Aorta (tissue), 5 donors: Measurements from ENCODE around the gene MEAK7. TPM values are rescaled to one million over a fixed set of nuclear protein-coding genes. Genes with fewer than 3 reads are reported as not detected.
A peak's percentile ranks its signal among the peaks of the same experiment; 100 is the strongest.

ENCODE experiments used
- ATAC-seq: fragments of 200-7000 bp; cut with Tn5 transposase; one replicate; pipeline ENCODE4 v1.9.1; 2022; ENCODE audit warnings: moderate library complexity; ENCODE audit not compliant: low FRiP score
- DNase-seq, 2 donors: peaks; one replicate each; pipeline ENCODE4 v3.0.0-alpha.2; 2020
- H3K27ac ChIP-seq, 2 donors: one replicate each; pipeline ENCODE4 v1.5.1; 2013; ENCODE audit warnings: low read length in 2 of 2, mild to moderate bottlenecking in 2 of 2, moderate library complexity in 2 of 2, control low read depth in 1 of 2, inconsistent platforms in 1 of 2, low read depth in 1 of 2
- H3K27me3 ChIP-seq, 2 donors: one replicate each; pipeline ENCODE4 v1.6.1; 2013; ENCODE audit warnings: control low read depth in 1 of 2, low read length in 1 of 2, mild to moderate bottlenecking in 1 of 2, moderate library complexity in 1 of 2; ENCODE audit not compliant: insufficient read depth in 2 of 2, control insufficient read depth in 1 of 2
- H3K36me3 ChIP-seq, 2 donors: one replicate each; pipeline ENCODE4 v1.6.1; 2013; ENCODE audit warnings: control low read depth in 1 of 2, low read length in 1 of 2, mild to moderate bottlenecking in 1 of 2; ENCODE audit not compliant: insufficient read depth in 2 of 2, control insufficient read depth in 1 of 2
- H3K4me1 ChIP-seq, 2 donors: one replicate each; pipeline ENCODE4 v1.6.1; 2013; ENCODE audit warnings: low read length in 2 of 2, control low read depth in 1 of 2, mild to moderate bottlenecking in 1 of 2, moderate library complexity in 1 of 2; ENCODE audit not compliant: insufficient read depth in 2 of 2, control insufficient read depth in 1 of 2
- H3K4me3 ChIP-seq, 2 donors: one replicate each; pipeline ENCODE4 v1.5.1; 2013; ENCODE audit warnings: low read length in 2 of 2, control low read depth in 1 of 2, mild to moderate bottlenecking in 1 of 2
- H3K9me3 ChIP-seq: one replicate; pipeline ENCODE4 v1.6.1; 2013; ENCODE audit warnings: mild to moderate bottlenecking, low read length; ENCODE audit not compliant: control insufficient read depth
- WGBS, 2 donors: extraction: QIAGEN DNeasy Blood & Tissue Kit; methylation state at CpG; one replicate each; pipeline ENCODE4 v1.1.7; 2013; 5-methylcytosine and 5-hydroxymethylcytosine counted together
- intact Hi-C, 2 donors: fragments of 100-400 bp; cut with DNase I; formaldehyde crosslinking; loops; one replicate each; pipeline versions ENCODE4 v1.14.2 to v1.15.0; 2022
- polyA plus RNA-seq, 2 donors: library from polyadenylated mRNA; stranded (reverse); fragments of 200-250 nt; gene quantifications; one replicate each; pipeline ENCODE4 v1.2.3, GENCODE V29; 2013
- total RNA-seq, 2 donors: library from RNA; stranded (reverse); fragmentation: NEBNext Ultra II Directional; extraction: Animal tissue kit (Norgen Biotek cat#: 25700); gene quantifications; one replicate each; pipeline ENCODE4 v1.2.1, GENCODE V29; 2021
- donor health status: healthy with polysubstance abuse.
- donor health status: Bipolar disorder and iron deficiency.
- donor health status: DM: no; HTN: no; CAD: no.
- donor health status: DM: no; HTN: no; CAD: no.
- donor health status: DM: yes; HTN: yes; CAD: no.

Gene MEAK7
- total and polyA plus RNA-seq, 4 donors = 3.4 to 23.9 (median 11.6) TPM

DNA sequence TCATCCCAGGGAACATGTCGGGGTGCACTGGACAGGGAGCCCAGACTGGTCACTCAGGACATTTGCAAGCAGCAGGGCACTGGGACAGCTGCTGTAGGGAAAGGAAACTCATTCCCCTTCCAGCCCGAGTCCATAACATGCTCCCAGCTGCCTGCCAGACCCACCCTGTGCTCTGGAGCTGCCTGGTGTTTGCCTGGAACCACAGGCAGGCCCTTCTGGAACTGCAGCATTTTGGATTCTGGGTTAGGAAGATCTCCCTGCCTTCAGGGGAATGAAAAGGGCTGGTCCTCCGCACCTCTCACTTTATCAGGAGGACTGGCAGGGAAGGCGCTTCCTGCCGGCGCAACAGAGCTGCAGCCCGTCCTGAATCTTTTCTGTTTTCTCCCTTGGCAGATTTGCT lies 41.2 kb downstream of the MEAK7 start:
- WGBS, 2 donors = 89 to 92% methylated on average over 7 of the region's 7 CpGs
- peak in 1 of 2 donors; percentile 35 for DNase-seq

DNA sequence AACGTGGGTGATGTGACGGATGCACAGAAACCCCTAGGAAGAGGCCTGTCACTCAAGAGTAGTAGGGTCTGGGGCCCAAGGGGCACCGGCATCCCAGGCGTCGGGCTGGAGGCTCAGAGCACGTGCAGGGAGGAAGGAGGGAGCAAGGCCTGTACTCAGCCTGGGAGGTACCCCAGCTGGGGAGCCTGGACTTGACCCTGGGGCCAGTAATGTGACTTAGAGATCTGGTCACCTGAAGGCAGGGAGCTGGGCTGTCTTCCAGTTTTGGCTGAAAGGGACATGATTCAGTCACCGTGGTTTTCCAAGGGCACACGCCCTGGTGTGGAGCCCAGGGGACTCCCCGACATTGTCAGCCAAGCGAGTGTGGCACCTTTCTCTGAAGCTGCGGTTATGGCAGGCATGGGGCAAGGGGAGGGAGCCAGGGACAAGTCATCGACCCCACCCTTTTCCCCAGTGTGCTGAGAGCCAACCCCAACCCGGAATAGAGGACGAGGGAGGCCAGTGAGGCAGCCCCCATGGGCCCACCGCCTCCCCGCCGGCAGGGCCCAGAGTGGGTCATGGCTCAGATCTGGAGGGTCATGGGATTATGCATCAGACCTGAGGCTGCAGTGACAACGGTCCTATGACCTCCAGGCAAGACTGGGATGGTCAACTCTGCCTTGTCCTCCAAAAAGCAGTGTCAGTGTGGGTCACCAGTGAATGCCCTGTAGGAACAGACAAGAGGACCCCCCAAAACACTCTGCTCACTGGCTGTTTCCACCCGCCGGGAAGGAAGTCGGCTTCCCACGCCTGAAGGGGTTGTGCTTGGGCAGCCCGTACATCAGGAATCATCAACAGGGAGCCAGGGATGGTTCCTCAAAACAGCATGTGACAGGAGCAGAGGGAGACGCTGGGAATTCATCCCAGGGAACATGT lies 41.9 kb downstream of the MEAK7 start:
- H3K4me3 ChIP-seq = no peak overlapping the region
- peaks cover 2% of the 10 kb centered on the region for H3K9me3 ChIP-seq
- ATAC-seq = peak; percentile 17
- H3K36me3 ChIP-seq = peaks cover under 1 to 2% of the 10 kb centered on the region in 2 donors
- H3K27me3 ChIP-seq = no peaks in the 10 kb centered on the region
- 82 to 86% methylated on average over 24 of the region's 24 CpGs for WGBS, 2 donors
- intact Hi-C loops = no loop called here
- no peak overlapping the region for H3K27ac ChIP-seq
- no peaks in the 10 kb centered on the region for H3K4me1 ChIP-seq
- DNase-seq = peak in 1 of 2 donors; percentile 52

More for the DNA sequence above, 41.2 kb downstream of the MEAK7 start:
- H3K9me3 ChIP-seq = peaks cover 2% of the 10 kb centered on the region
- no peak overlapping the region for H3K4me3 ChIP-seq
- H3K27ac ChIP-seq = no peak overlapping the region
- H3K4me1 ChIP-seq = no peaks in the 10 kb centered on the region
- peaks cover 2% of the 10 kb centered on the region in 2 donors for H3K36me3 ChIP-seq
- intact Hi-C loops = no loop called here
- H3K27me3 ChIP-seq = no peaks in the 10 kb centered on the region
- ATAC-seq = no peak

DNA sequence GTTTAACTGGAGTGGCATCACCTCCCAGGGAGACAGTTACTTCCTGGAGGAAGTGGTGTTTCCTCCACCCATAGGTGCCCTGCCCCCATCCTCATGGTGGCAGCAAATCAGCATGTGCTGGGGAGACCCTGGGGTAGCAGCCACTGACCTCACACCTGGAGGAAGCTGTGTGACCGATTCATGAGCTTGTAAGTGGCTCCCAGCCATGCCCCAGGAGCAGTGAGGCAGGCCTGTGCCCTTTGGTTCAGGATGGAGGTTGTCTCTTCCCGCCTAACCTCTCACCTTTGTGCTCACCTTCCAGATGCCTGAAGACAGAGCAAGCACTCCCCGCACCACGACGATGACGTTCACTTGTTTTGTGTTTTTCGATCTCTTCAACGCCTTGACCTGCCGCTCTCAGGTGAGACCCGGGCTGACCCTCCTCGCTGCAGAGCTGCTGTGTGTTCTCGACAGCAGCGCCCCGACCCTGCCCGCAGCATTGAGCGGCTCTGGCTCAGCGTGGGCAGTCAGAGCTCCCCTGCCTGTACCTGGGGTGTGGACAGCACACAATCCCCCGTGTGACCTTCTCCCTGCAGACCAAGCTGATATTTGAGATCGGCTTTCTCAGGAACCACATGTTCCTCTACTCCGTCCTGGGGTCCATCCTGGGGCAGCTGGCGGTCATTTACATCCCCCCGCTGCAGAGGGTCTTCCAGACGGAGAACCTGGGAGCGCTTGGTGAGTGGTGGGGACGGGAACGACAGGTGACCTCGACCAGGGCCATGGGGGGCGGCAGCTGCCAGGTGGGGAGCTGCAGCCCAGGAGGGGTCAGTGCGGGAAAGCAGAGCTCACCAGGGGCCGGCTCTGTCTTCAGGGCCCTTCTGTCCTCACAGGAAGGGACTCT lies 42.8 kb downstream of the MEAK7 start:
- H3K4me3 ChIP-seq = no peak overlapping the region
- no peaks in the 10 kb centered on the region for H3K4me1 ChIP-seq

DNA sequence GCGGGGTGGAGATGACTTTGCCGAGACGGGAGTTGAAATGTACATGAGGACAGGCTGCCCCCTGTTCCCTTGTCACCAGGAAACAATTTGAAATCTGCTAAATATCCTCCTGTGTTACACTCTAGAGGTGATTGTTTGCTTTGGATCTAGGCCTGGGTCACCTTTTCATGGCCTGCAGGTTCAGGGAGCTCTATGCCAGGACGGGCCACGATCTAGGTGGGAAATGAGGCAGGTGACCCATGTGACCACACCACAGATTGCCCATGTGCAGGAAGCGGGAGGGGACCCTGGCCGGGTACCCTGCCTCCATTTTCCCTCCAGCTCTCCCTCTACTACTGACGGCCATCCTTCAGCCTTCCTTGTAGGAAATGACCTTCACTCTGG lies 43.4 kb downstream of the MEAK7 start:
- WGBS, 2 donors = 82 to 85% methylated on average over 8 of the region's 8 CpGs
- no peaks in the 10 kb centered on the region for H3K27me3 ChIP-seq
- intact Hi-C loops = no loop called here
- H3K4me1 ChIP-seq = no peaks in the 10 kb centered on the region
- DNase-seq (no peak), ATAC-seq (no peak)
- no peak overlapping the region for H3K27ac ChIP-seq
- H3K9me3 ChIP-seq = no peaks in the 10 kb centered on the region
- no peak overlapping the region for H3K4me3 ChIP-seq
- no peaks in the 10 kb centered on the region for H3K36me3 ChIP-seq

More for the DNA sequence above, 42.8 kb downstream of the MEAK7 start:
- no peak for ATAC-seq
- intact Hi-C loops = no loop called here
- no peaks in the 10 kb centered on the region for H3K27me3 ChIP-seq
- H3K36me3 ChIP-seq = no peaks in the 10 kb centered on the region
- DNase-seq = peak in 1 of 2 donors; percentile 49
- H3K27ac ChIP-seq = no peak overlapping the region
- 88 to 89% methylated on average over 30 of the region's 30 CpGs for WGBS, 2 donors
- no peaks in the 10 kb centered on the region for H3K9me3 ChIP-seq

DNA sequence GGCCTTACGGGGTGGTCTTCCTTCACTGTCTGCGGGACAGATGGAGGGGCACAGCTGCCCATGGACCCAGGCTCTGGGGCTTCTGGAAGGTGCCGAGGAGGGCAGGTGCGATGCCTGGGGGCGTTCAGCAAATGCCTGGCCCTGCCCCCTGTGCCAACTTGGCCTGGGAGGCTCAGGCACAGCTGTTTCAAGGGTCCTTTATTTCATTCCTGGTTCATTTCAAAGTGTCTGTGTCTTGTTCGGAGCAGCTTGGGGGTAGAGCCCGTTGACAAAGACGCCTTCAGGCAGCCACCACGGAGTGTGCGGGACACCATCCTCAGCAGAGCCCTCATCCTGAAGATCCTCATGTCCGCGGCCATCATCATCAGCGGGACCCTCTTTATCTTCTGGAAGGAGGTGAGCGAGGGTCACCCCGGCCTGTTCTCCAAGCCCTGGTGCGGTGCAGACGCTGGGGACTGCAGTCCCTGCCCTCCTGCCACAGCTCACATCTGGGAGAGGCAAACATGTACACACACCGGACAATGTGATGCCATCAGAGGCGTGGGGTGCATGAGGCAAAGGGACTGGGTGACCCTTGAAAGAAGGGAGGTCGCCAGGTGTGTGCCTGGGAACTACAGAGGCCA lies 43.9 kb downstream of the MEAK7 start:
- ATAC-seq (no peak), DNase-seq (peak in 1 of 2 donors; percentile 64)
- Histone ChIP-seq H3K27me3 (no peaks in the 10 kb centered on the region), H3K36me3 (no peaks in the 10 kb centered on the region), H3K4me3 (no peak overlapping the region), H3K9me3 (no peaks in the 10 kb centered on the region), H3K27ac (no peak overlapping the region), H3K4me1 (no peaks in the 10 kb centered on the region)
- 78 to 82% methylated on average over 20 of the region's 20 CpGs for WGBS, 2 donors
- intact Hi-C loops = no loop called here

DNA sequence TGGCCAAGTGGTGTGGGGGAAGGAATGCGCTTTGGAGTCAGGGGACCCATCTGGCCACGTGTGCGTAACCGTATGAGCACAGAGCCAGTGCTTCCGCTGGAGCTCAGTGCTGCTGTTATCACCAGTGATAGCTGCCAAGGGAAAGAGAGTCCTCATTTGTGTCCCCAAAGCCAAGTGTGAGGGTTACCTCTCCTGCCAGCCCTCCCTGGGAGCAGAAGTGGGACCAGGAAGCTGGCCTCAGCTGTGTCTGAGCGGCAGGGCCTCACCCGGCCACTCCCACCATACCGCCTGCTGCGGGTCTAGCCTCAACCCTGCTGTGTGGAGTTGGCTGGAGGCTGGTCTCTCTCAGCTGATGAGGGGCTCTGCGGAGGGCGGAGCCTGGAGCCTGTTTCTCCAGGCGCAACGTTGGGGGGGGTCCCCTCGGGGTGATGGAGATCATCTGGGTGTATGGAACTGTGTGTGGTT lies 44.5 kb downstream of the MEAK7 start:
- DNase-seq = peak in 1 of 2 donors; percentile 55
- Histone ChIP-seq H3K4me1 (no peaks in the 10 kb centered on the region), H3K27ac (no peak overlapping the region), H3K27me3 (no peaks in the 10 kb centered on the region), H3K9me3 (no peaks in the 10 kb centered on the region), H3K4me3 (no peak overlapping the region), H3K36me3 (no peaks in the 10 kb centered on the region)
- intact Hi-C loops = no loop called here
- ATAC-seq = peak; percentile 19
- 61 to 76% methylated on average over 14 of the region's 14 CpGs for WGBS, 2 donors

DNA sequence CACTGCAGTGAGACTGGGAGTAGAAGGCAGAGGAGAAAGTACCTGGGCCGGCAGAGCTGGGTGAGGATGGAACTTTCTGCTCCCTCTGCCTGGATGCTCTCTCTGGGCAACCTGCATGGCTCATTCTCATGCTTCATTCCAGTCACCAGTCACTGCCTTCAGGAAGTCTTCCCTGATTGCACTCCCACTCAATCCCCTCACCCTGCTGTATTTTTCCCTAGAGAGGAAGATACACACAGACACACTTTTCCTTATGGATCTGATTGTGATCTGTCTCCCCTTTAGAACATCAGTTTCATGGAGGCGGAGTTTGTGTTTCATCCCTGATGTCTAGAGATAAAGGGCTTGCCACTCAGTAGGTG lies 44.9 kb downstream of the MEAK7 start:
- Histone ChIP-seq H3K4me3 (no peak overlapping the region), H3K27me3 (no peaks in the 10 kb centered on the region), H3K9me3 (no peaks in the 10 kb centered on the region), H3K36me3 (no peaks in the 10 kb centered on the region), H3K27ac (no peak overlapping the region), H3K4me1 (no peaks in the 10 kb centered on the region)
- intact Hi-C loops = no loop called here
- WGBS, 2 donors = 83 to 95% methylated on average over 2 of the region's 2 CpGs
- DNase-seq (no peak), ATAC-seq (no peak)
